ENCODE results near the gene LITAF.

The LITAF gene

DNA sequence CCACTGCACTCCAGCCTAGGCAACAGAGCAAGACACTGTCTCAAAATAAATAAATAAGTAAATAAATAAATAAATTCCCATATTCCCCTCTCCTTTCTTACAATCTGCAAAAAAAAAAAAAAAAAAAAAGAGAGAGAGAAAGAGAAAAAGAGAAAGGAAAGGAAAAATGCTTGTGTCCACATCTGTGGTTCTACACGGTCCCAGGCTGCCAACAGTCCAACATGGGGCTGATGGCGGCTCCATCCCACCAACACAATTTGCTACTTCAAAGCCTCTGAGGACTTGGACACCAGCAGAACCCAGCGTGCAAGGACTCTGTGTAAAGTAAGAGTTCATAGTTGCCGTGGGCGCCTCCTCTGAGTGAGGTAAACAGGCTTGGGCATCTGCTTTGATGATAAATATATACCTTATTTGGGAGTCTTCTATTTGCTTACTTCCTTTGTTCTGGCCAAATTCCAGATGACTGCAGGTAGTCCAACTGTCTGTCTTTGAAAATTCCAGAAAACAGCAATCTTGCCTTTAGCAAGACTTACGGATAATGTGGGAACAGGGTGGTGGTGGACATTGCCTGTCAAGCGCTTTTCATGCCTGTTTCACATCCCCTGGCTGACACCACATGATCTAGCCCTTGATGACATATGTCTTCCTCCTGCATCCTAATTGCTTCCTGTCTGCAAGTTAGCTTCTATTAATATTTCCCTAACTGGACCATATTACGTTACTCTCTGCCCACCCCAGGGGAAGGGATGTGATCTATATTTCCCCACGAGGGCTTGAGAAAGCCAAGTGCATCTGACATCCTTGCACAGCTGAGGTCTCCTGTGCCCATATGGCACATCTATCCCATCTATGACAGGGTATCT lies 10.1 kb downstream of the LITAF start:
- Histone ChIP-seq H3K36me3 (no peaks in the 10 kb centered on the region), H3K9me3 (no peaks in the 10 kb centered on the region), H3K27me3 (no peaks in the 10 kb centered on the region), H3K4me3 (ENCODE audit: low read depth, low read length) (no peak overlapping the region), H3K4me1 (no peaks in the 10 kb centered on the region)
- no peak for DNase-seq
- TF ChIP-seq CTCF (IDR thresholded peaks at IDR 0.05; ENCODE audit: low read depth, low read length): no peak

- H3K36me3 ChIP-seq: no peaks in the 10 kb centered on the region
- H3K4me1 ChIP-seq: no peaks in the 10 kb centered on the region
- TF ChIP-seq CTCF (IDR thresholded peaks at IDR 0.05; ENCODE audit: low read depth, low read length): no peak
- DNase-seq: no peak
- no peaks in the 10 kb centered on the region for H3K27me3 ChIP-seq
- no peaks in the 10 kb centered on the region for H3K9me3 ChIP-seq
- H3K4me3 ChIP-seq (ENCODE audit: low read depth, low read length): no peak overlapping the region
Measured at GRCh38 chr16:11575223-11575589, 11.5 kb downstream of the LITAF start.

DNA sequence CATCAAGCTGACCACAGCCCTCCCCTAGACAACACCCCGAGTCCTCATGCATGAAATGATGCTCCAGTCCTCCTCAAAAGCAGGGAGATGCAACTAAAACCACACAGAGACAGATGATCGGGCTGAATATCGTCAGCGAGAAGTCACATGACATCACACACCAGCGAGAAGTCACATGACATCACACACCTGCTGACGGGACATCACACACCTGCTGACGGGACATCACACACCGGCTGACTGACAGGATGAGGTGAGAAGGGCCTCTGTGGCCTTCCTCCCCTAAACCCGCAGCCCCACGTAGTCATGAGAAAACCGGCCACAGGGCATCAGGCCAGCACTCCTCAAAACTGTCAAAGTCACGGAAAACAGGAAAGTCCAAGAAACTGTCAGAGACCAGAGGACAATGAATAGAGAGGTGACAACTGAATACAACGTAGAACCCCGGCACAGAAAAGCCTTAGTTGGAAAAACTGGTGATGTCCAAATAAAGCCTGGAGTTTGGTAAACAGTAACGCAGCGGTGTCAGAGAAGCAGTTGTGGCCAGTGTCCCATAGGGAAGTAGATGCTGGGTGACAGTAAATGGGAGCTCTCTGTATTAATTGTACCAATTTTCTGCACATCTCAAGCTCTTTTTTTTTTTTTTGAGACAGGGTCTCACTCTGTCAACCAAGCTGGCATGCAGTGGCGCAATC lies 14.3 kb downstream of the LITAF start:
- TF ChIP-seq CTCF (IDR thresholded peaks at IDR 0.05; ENCODE audit: low read depth, low read length): no peak
- Histone ChIP-seq H3K4me1 (no peaks in the 10 kb centered on the region), H3K9me3 (no peaks in the 10 kb centered on the region), H3K4me3 (ENCODE audit: low read depth, low read length) (no peak overlapping the region), H3K36me3 (no peaks in the 10 kb centered on the region), H3K27me3 (no peaks in the 10 kb centered on the region)
- no peak for DNase-seq

DNA sequence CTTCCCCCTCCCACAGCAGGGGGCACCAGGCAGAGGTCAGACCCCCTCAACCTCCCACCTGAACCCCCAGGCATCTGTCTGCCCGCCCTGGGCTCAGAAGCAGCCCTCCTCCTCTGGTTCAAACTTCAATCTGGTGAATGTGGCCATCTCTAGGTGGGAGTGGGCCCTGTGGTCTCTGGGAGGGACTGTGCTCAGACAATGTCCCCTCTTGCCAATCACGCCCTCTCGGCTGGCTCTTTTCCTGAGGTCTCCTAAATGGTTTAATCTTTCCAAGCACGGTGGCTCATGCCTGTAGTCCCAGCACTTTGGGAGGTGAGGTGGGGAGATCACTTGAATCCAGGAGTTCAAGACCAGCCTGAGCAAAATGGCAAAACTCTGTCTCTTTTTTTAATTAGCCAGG lies 15.2 kb downstream of the LITAF start:
- no peak overlapping the region for H3K4me3 ChIP-seq (ENCODE audit: low read depth, low read length)
- no peaks in the 10 kb centered on the region for H3K4me1 ChIP-seq
- H3K36me3 ChIP-seq: no peaks in the 10 kb centered on the region
- no peaks in the 10 kb centered on the region for H3K27me3 ChIP-seq
- TF ChIP-seq CTCF (IDR thresholded peaks at IDR 0.05; ENCODE audit: low read depth, low read length): no peak
- DNase-seq: no peak
- no peaks in the 10 kb centered on the region for H3K9me3 ChIP-seq

- no peaks in the 10 kb centered on the region for H3K9me3 ChIP-seq
- H3K27me3 ChIP-seq: no peaks in the 10 kb centered on the region
- no peak overlapping the region for H3K4me3 ChIP-seq (ENCODE audit: low read depth, low read length)
- DNase-seq: no peak
- TF ChIP-seq CTCF (IDR thresholded peaks at IDR 0.05; ENCODE audit: low read depth, low read length): no peak
- H3K36me3 ChIP-seq: no peaks in the 10 kb centered on the region
- H3K4me1 ChIP-seq: no peaks in the 10 kb centered on the region
Measured at GRCh38 chr16:11570806-11571205, 15.9 kb downstream of the LITAF start.

DNA sequence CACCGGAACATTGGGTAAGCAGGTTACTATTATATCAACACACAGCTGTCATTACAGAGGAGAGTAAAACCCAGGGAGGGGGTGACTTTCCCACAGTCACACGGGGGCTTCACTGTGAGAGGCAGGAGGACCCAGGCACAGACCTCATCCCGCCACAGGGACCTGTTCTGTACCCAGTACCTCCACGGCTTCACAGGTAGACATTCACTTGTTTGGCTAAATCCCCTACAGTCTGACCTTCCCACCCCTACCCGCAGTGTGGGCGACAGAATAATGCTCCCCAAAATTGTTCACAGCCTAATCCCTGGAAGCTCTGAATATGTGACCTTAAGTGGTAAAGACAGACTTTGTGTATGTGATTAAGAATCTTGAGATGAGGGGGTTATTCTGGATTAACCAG lies 16.5 kb downstream of the LITAF start:
- Histone ChIP-seq H3K27me3 (no peaks in the 10 kb centered on the region), H3K9me3 (no peaks in the 10 kb centered on the region), H3K4me3 (ENCODE audit: low read depth, low read length) (no peak overlapping the region), H3K36me3 (no peaks in the 10 kb centered on the region), H3K4me1 (no peaks in the 10 kb centered on the region)
- TF ChIP-seq CTCF (IDR thresholded peaks at IDR 0.05; ENCODE audit: low read depth, low read length): no peak
- no peak for DNase-seq

Measured in BE2C (cell line).